Upper lobe of left lung (tissue), 4 donors: Measurements from ENCODE around the gene VANGL2.

Experiments
- POLR2AphosphoS5 ChIP-seq, 2 donors: sonication (generic); formaldehyde crosslinking; IDR thresholded peaks; one replicate each; pipeline ENCODE4 v1.5.1; 2017; ENCODE audit warnings: antibody characterized with exemption in 2 of 2
- TF ChIP-seq, protein P1 (sequence below), 6 experiments: fragments of 450-650 bp in 4 of 6; fragments of 200-600 bp in 2 of 6; sonication (generic) in 2 of 6; IDR thresholded peaks; one replicate each; pipeline ENCODE4 v1.5.1; 2016 to 2019; ENCODE audit warnings: antibody characterized with exemption in 6 of 6

DNA sequence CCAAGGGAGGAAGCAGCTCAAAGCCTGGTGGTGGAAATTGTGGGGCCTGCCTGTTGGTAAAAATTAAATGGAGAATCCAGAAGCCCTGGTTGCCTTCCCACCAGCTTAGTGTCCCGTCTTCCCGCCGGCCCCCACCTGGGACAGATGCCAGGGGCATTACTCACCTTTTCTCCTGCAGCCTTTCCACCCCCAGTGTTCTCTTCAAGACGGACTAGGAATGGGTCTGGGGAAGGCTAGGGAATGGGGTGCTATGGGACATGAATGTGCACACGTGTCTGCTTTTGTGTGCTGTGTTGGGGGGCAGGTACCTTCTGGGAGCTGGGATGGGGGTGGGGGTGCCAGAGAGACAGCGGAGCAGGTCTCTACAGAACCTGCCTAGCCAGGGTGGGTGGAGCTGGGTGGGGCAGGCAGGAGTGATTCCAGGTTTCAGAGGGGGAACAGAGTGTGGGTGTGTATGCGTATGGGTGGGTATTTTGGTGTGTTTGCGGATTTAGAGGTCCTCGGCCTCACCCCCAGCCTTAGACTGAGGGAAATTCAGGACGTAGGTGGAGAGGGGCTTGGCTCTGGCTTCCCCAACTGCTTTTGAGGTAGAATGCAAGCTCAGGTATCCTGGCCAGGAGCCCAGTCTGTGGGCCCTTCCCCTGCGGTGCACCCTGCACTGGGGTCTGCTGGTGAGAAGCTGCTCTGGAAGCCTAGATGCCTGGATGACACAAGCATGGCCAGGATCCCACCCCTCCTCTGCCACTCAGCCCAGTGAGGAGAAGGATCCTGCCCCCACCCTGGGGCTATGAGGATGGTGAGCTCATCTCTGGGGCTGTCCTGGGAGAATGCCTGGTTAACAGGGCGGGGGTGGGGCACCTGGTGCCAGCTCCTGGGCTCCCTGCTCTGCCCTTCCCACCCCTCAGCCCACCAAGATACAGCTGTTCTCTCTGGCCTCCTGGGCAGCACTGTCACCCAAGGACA lies 7.8 kb downstream of the VANGL2 start:
- TF ChIP-seq, protein P1, sequence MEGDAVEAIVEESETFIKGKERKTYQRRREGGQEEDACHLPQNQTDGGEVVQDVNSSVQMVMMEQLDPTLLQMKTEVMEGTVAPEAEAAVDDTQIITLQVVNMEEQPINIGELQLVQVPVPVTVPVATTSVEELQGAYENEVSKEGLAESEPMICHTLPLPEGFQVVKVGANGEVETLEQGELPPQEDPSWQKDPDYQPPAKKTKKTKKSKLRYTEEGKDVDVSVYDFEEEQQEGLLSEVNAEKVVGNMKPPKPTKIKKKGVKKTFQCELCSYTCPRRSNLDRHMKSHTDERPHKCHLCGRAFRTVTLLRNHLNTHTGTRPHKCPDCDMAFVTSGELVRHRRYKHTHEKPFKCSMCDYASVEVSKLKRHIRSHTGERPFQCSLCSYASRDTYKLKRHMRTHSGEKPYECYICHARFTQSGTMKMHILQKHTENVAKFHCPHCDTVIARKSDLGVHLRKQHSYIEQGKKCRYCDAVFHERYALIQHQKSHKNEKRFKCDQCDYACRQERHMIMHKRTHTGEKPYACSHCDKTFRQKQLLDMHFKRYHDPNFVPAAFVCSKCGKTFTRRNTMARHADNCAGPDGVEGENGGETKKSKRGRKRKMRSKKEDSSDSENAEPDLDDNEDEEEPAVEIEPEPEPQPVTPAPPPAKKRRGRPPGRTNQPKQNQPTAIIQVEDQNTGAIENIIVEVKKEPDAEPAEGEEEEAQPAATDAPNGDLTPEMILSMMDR (IDR thresholded peaks at IDR 0.05), result no peak
- TF ChIP-seq POLR2AphosphoS5 (IDR thresholded peaks at IDR 0.05), result no peak
